OCI-LY7 (cell line): ENCODE data around the gene TLE5. TPM values are rescaled to one million over a fixed set of nuclear protein-coding genes. Genes with fewer than 3 reads are reported as not detected.

Source experiments
- BruUV-seq: library from RNA; stranded (reverse); fragments of 400-500 nt; replicated peaks from 2 replicates; lab custom pipeline; 2021; lab: Mats Ljungman, UMichigan
- CTCF ChIA-PET: fragments of 300-600 bp; sonication (Branson Sonifier 250); formaldehyde crosslinking; loops from one replicate; lab custom pipeline; 2022; ENCODE audit warnings: antibody characterized with exemption; ENCODE audit not compliant: unreplicated experiment; lab: Charles Lee
- POLR2A ChIA-PET: fragments of 300-600 bp; sonication (Branson Sonifier 250); formaldehyde crosslinking; loops from one replicate; lab custom pipeline; 2022; ENCODE audit warnings: antibody characterized with exemption; lab: Charles Lee
- DNase-seq: peaks from one replicate; pipeline ENCODE4 v3.0.0-alpha.2; 2015; ENCODE audit warnings: low spot score
- H2AFZ ChIP-seq: fragments of 200-600 bp; sonication (generic), shearing (Covaris generic); 2 replicates; pipeline ENCODE4 v1.6.1; 2014; ENCODE audit warnings: mild to moderate bottlenecking, antibody characterized with exemption, low read length, moderate library complexity
- H3K27ac ChIP-seq: fragments of 200-600 bp; sonication (generic); 2 replicates; pipeline ENCODE4 v1.5.1; 2014; ENCODE audit warnings: mixed run types, low read depth, mild to moderate bottlenecking, moderate library complexity, low read length, inconsistent platforms; ENCODE audit not compliant: poor library complexity, severe bottlenecking
- H3K36me3 ChIP-seq: fragments of 200-600 bp; sonication (generic); 2 replicates; pipeline ENCODE4 v1.6.1; 2014; ENCODE audit warnings: mild to moderate bottlenecking, antibody characterized with exemption, low read length, moderate library complexity, mixed read lengths; ENCODE audit not compliant: insufficient read depth
- H3K4me1 ChIP-seq: fragments of 200-600 bp; sonication (generic); 2 replicates; pipeline ENCODE4 v1.5.1; 2014; ENCODE audit warnings: mild to moderate bottlenecking, low read length; ENCODE audit not compliant: insufficient read depth, poor library complexity, severe bottlenecking
- H3K4me2 ChIP-seq: fragments of 200-600 bp; sonication (generic); 2 replicates; pipeline ENCODE4 v1.6.1; 2014; ENCODE audit warnings: mild to moderate bottlenecking, low read length
- H3K4me3 ChIP-seq: fragments of 200-600 bp; sonication (generic); 2 replicates; pipeline ENCODE4 v1.5.1; 2014; ENCODE audit warnings: mild to moderate bottlenecking, low read depth, low read length; ENCODE audit not compliant: poor library complexity, severe bottlenecking
- H3K79me2 ChIP-seq: fragments of 200-600 bp; sonication (generic); 2 replicates; pipeline ENCODE4 v1.6.1; 2016; ENCODE audit warnings: low read depth, mild to moderate bottlenecking, low read length, moderate library complexity, mixed read lengths; ENCODE audit not compliant: insufficient read depth
- H3K9me2 ChIP-seq: fragments of 200-600 bp; sonication (generic); 2 replicates; pipeline ENCODE4 v1.6.1; 2016; ENCODE audit warnings: mild to moderate bottlenecking, low read length, mixed read lengths; ENCODE audit not compliant: insufficient read depth
- H3K9me3 ChIP-seq: fragments of 200-600 bp; sonication (generic); 2 replicates; pipeline ENCODE4 v1.6.1; 2014; ENCODE audit warnings: mild to moderate bottlenecking, mixed run types, low read length, mixed read lengths
- H4K20me1 ChIP-seq: fragments of 200-600 bp; sonication (generic); 2 replicates; pipeline ENCODE4 v1.6.1; 2014; ENCODE audit warnings: mild to moderate bottlenecking, antibody characterized with exemption, low read length, moderate library complexity, mixed read lengths; ENCODE audit not compliant: insufficient read depth
- CTCF ChIP-seq: fragments of 200-600 bp; sonication (generic); conservative IDR thresholded peaks from 2 replicates; pipeline ENCODE4 v1.5.1; 2014; ENCODE audit warnings: mild to moderate bottlenecking, antibody characterized with exemption, low read length, moderate library complexity, mixed read lengths
- EZH2phosphoT487 ChIP-seq: fragments of 200-600 bp; sonication (generic); IDR thresholded peaks from 2 replicates; pipeline ENCODE4 v1.6.1; 2018; ENCODE audit warnings: low read depth, borderline replicate concordance, mild to moderate bottlenecking, mixed run types, antibody characterized with exemption, low read length, moderate library complexity, mixed read lengths
- intact Hi-C: fragments of 100-400 bp; cut with micrococcal nuclease; formaldehyde crosslinking; loops from one replicate; pipeline ENCODE4 v1.10.0; 2022; ENCODE audit not compliant: unreplicated experiment
- total RNA-seq, 2 experiments: library from RNA; depleted of rRNA in 1 of 2; stranded (reverse); fragments of >200 nt in 1 of 2; shearing (Covaris generic) in 1 of 2; gene quantifications; 2 replicates each; pipeline ENCODE4 v1.2.3, GENCODE V29; 2014 to 2022

TLE5 gene
- total RNA-seq, 2 experiments from 2014 or later = 376 to 424 TPM

GRCh38 chr19:3005345-3005744 lies 57.0 kb downstream of the TLE5 start:
- POLR2A ChIA-PET = interaction anchor here (0.9 to 1.5 kb wide), 3 partner anchors 26 to 30 kb away, joined by 3 to 5 read pairs (median 3); partner anchors contain the start of gene TLE6
- no peak for DNase-seq

GRCh38 chr19:3004522-3004921 lies 57.8 kb downstream of the TLE5 start:
- BruUV-seq = no TSS peak
- DNase-seq = no peak
- CTCF ChIA-PET = no interaction called here
- Histone ChIP-seq H3K27ac (no peak overlapping the region), H4K20me1 (no peaks in the 10 kb centered on the region), H3K36me3 (no peaks in the 10 kb centered on the region), H3K4me1 (peaks cover 6% of the 10 kb centered on the region), H2AFZ (no peak overlapping the region), H3K9me3 (no peaks in the 10 kb centered on the region), H3K9me2 (no peaks in the 10 kb centered on the region), H3K79me2 (no peaks in the 10 kb centered on the region), H3K4me3 (no peak overlapping the region), H3K4me2 (no peak overlapping the region)
- no peak for TF ChIP-seq CTCF
- TF ChIP-seq EZH2phosphoT487 = no peak
- intact Hi-C loops = no loop called here
- POLR2A ChIA-PET = interaction anchor here (0.9 to 1.5 kb wide), 3 partner anchors 27 to 31 kb away, joined by 3 to 5 read pairs (median 3); partner anchors contain the start of gene TLE6

More at GRCh38 chr19:3005345-3005744, 57.0 kb downstream of the TLE5 start:
- H4K20me1 ChIP-seq = no peaks in the 10 kb centered on the region
- CTCF ChIA-PET = no interaction called here
- no peaks in the 10 kb centered on the region for H3K79me2 ChIP-seq
- peaks cover 6% of the 10 kb centered on the region for H3K4me1 ChIP-seq
- BruUV-seq = no TSS peak
- H3K4me2 ChIP-seq = no peak overlapping the region
- intact Hi-C loops = no loop called here
- H3K4me3 ChIP-seq = no peak overlapping the region
- no peak overlapping the region for H3K27ac ChIP-seq
- TF ChIP-seq EZH2phosphoT487 = no peak
- TF ChIP-seq CTCF = no peak
- no peak overlapping the region for H2AFZ ChIP-seq
- H3K9me2 ChIP-seq = no peaks in the 10 kb centered on the region
- H3K9me3 ChIP-seq = no peaks in the 10 kb centered on the region
- no peaks in the 10 kb centered on the region for H3K36me3 ChIP-seq

- Histone ChIP-seq H3K4me3 (no peak overlapping the region), H3K79me2 (no peaks in the 10 kb centered on the region), H3K9me2 (no peaks in the 10 kb centered on the region), H3K9me3 (no peaks in the 10 kb centered on the region), H3K27ac (no peak overlapping the region), H2AFZ (no peak overlapping the region), H4K20me1 (no peaks in the 10 kb centered on the region), H3K36me3 (no peaks in the 10 kb centered on the region), H3K4me2 (no peak overlapping the region), H3K4me1 (peaks cover 5% of the 10 kb centered on the region)
- ChIA-PET POLR2A (no interaction called here), CTCF (no interaction called here)
- BruUV-seq = no TSS peak
- no peak for DNase-seq
- TF ChIP-seq CTCF = no peak
- no peak for TF ChIP-seq EZH2phosphoT487
- intact Hi-C loops = no loop called here
Observed at GRCh38 chr19:3003046-3003445, 59.2 kb downstream of the TLE5 start.
